GM19467 (cell line): Measurements from ENCODE around the gene POLA1.

ENCODE experiments used
- ATAC-seq: cut with Tn5 transposase; IDR thresholded peaks from one replicate; pipeline ENCODE4 v1.9.1; 2021; ENCODE audit warnings: mild to moderate bottlenecking, moderate library complexity; ENCODE audit not compliant: unreplicated experiment

POLA1 gene

GRCh38 chrX:24955372-24955930 is 261.7 kb downstream of the POLA1 start:
- no peak for ATAC-seq

DNA sequence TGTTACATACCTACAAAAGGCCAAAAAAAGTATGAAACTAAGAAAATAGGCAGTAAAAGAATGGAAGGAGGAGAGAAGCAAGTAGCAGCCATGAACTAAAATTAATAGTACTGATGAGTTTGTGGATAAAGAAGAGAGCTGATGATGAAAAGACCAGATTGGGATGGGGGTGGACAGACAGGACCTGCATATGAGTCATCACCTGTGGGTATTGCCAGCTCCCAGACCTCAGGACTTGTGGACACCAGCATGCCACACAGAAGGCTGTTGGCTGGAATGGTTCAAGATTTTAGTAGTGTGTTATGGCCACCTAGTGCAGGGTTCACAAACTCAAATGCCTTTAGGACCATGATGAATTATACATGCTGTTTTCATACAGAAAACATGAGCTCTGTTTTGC is 263.1 kb downstream of the POLA1 start:
- ATAC-seq = no peak

DNA sequence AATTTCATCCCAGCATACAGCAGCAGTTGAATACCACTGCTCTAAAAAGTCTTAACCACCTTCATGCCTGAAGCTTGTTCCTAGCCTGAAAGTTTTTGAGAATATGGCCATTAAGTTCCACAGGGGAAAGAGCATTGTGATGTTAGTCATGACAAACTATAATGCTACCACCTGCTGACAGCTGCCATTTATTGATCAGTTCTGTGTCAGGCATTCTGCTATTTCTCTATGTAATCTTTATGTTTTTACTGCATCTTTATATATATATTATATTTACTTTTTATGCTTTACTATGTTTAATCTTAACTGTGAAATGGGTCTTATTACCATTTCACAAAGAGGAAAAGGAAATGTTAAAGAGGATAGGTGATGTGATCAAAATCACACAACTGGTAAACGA is 268.1 kb downstream of the POLA1 start:
- ATAC-seq = no peak

GRCh38 chrX:24963823-24964222 is 270.1 kb downstream of the POLA1 start:
- no peak for ATAC-seq

DNA sequence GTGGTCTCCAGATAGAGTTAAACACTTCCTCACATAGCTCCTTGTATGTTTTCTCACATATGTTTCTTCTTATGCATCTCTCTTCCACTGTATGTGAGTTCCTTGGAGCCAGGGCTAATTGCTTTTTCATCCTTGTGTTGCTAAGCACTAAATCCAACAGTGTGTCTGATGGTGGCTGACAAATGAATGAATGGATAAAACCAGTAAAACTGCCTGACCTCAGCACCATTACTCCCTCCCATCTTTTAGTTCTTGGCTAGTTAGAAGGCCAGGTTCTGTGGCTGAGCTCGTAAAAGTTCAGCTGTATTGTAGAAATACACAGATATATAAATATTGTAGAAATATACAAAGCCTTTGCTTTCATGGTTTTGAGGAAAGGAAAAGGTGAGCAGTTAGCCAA is 271.7 kb downstream of the POLA1 start:
- ATAC-seq = no peak

GRCh38 chrX:24969812-24970211 is 276.1 kb downstream of the POLA1 start:
- no peak for ATAC-seq

DNA sequence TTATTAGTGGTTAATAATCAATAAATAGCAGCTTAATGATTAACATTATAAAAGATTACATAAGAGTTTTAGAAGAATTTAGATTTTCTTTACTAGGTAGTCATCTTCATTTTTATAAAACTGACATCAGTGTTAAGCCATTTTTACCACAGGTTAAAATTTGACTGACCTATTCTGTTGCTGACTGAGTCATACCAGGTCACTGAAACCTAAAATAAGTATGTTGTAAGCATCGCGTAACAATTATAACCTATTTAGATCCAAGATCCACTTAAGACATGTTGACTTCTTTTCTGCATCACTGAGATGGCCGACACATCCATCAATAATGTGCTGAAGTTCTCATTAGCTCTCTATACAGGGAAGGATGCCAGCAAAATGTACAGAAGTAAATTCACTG is 285.4 kb downstream of the POLA1 start:
- ATAC-seq = no peak

DNA sequence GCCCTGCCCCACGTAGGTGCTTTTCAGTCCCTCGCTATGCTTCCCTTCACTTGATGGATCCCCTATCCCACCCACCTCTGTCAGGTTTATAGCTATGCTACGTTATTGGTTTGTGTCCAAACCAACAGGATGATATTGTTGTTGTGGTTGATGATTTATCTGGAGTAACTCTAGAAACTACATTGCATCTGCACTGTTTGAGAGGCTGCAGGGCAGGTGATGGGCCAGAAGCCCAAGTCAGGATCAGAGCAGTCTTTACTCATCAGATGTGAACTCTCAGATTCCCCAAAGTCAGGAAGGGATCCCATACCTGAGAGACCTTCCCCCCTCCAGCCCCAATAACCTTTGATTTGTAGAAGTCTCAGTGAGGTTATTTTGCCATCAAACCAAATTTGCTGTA is 287.3 kb downstream of the POLA1 start:
- no peak for ATAC-seq

GRCh38 chrX:24982306-24982965 is 288.7 kb downstream of the POLA1 start:
- ATAC-seq = no peak

- no peak for ATAC-seq
These were observed 290.2 kb downstream of the POLA1 start for GRCh38 chrX:24983931-24984330.

- no peak for ATAC-seq
These were observed 291.4 kb downstream of the POLA1 start for GRCh38 chrX:24985120-24985519.

DNA sequence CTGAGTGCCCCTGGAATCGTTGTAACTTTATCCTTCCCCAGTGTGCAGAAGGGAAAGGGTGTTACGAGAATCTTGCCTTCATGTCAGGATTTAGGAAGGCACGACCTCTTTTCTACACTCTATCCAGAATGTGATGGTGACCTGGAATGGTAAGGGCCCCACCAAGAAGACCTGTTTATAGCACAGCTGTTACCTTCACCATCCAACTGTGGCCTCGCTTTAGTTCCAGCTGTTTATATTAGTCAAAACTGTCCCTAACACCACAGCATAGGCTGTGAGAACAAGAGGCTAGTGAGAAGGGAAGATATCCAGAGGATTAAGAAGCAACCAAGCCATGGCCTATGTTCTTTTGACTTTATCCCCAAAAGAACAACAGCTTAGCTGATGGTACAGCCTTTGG is 294.0 kb downstream of the POLA1 start:
- ATAC-seq = no peak

- no peak for ATAC-seq
These were observed 294.6 kb downstream of the POLA1 start for GRCh38 chrX:24988314-24988713.

- no peak for ATAC-seq
These were observed 296.8 kb downstream of the POLA1 start for GRCh38 chrX:24990535-24990934.

- ATAC-seq = no peak
These were observed 300.2 kb downstream of the POLA1 start for GRCh38 chrX:24993879-24994278.

DNA sequence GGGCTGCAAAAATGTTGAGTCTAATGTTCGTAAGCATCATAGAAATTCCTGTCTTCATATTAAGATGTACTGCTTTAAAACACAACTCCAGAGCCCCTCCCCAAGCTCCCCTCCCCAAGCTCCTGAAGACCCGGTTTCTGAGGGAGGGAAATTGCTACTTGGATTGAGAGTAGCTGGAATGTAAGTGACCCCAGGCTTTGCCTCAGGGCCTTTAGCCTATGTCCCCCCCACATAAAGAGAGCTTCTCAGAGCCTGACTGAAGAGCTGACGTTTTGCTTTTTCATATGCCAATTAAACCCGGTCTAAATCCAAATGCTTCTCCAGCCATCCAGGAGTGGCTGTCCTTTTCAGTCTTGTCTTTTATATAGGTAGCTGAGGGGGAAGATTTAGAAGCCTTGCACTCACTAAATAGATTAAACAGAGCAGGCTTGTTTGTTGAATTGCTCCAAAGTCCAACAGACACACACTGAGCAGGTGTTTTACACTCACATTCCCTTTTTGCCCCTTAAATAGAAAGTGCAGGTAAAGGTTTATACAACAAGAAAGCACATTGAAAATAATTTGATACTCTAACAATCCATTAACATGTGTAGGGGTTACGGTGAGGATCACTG is 302.5 kb downstream of the POLA1 start:
- ATAC-seq = no peak

- no peak for ATAC-seq
These were observed 305.8 kb downstream of the POLA1 start for GRCh38 chrX:24999511-24999910.

DNA sequence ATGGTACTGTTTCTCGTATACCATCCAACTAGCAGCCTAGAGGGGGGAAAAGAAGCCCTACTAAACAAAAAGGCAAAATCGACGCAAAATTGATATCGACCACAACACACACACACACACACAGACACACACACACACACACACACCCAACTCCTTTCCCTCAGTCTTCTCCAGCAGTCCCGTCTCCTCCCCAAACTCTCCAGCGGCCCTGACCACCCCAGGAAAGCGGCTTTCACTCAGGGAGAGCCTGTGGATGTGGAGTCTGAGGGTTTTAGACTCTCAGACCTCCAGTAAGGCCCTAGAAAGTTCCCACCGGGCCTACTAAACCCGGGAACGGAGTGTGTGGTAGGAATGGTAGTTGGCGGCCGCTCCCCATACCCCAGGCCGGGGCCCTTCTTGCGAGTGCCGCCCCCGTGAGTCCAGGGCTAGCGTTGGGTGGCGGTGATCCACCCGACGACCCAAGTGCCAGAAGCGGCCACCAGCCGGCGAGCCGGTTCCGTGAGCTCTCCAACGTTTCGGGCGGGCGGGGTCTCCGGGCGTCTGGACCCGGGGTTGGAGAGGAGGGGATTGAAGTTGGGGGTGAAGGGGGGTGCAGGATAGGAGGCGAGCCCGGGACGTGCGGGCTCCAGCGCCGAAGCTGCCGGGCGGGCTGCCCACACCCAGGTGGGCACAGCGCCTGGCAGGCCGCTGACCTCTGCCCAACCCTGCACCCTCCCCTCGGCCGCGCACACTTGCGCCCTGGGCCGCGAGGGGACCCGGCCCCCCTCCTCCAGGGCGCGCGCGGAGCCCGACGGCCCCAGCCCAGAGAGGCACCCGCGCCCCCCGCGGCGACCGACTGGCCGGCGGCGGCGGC is 308.3 kb downstream of the POLA1 start:
- ATAC-seq = no peak

DNA sequence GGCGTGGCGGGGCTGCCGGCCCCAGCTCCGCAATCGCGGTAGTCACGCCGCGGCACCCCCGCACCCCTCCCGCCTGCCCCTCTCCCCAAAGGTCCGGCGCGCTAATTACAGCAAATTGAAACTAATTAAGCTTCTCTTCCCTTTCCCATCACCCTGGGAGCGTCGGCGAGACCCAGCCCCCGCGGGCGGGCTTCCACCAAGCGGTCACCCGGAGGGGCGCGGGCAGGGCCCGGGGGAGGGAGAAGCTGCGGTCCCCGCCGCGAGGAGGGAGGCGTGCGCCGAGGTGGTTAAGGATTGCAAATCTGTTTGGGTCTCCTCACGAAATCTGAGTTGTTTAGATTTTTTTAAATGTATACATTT is 308.9 kb downstream of the POLA1 start:
- ATAC-seq = no peak

GRCh38 chrX:25003066-25003849 is 309.5 kb downstream of the POLA1 start:
- no peak for ATAC-seq

DNA sequence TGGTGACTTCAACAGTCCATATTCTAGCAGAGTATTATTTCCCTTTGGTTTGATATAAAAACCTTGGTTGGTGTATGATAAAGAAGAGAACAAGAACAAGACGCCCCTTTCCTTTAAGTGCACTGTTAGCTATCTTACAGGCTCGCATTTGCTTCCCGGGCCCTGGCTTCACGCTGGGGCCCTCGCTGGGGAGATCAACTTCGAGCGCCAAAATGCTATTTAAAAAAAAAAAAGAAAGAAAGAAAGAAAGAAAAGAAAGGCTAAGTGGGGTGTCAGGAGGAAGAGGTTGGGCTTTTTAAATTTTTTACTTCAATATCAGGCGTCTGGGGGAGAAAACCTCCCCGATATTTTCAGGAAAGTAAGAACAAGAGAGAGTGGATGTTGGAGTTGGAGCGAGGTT is 310.3 kb downstream of the POLA1 start:
- no peak for ATAC-seq
